ENCODE results near the gene ADRA2A. TPM values are rescaled to one million over a fixed set of nuclear protein-coding genes. Genes with fewer than 3 reads are reported as not detected.

Gene ADRA2A
- total RNA-seq, 1 experiment from 2014 or later = not detected

- Histone ChIP-seq H3F3A (ENCODE audit: insufficient read depth, low read depth) (no peaks in the 10 kb centered on the region), H3K36me3 (ENCODE audit: low read depth) (no peaks in the 10 kb centered on the region), H3K4me1 (replicated peaks; ENCODE audit: insufficient read depth) (no peaks in the 10 kb centered on the region), H3K27ac (no peak overlapping the region), H3K4me2 (no peak overlapping the region), H3K27me3 (ENCODE audit: insufficient read depth, low read depth) (no peaks in the 10 kb centered on the region; the same call in 1 of the 2 replicates), H3K4me3 (no peak overlapping the region), H3K9me2 (ENCODE audit: insufficient read depth) (no peaks in the 10 kb centered on the region; the same call in 1 of the 2 replicates), H3K9me3 (ENCODE audit: insufficient read depth, low read depth) (no peaks in the 10 kb centered on the region), H2AFZ (no peak overlapping the region), H4K20me1 (ENCODE audit: insufficient read depth) (no peaks in the 10 kb centered on the region), H3K79me2 (ENCODE audit: low read depth) (no peaks in the 10 kb centered on the region)
- no peak for DNase-seq
- no TSS peak for BruUV-seq (replicated peaks)
- CTCF ChIA-PET = no interaction called here
- POLR2A ChIA-PET (ENCODE audit: unreplicated experiment) = no interaction called here
- intact Hi-C loops (cut with micrococcal nuclease; ENCODE audit: unreplicated experiment) = no loop called here
- TF ChIP-seq EZH2 (IDR thresholded peaks at IDR 0.05; ENCODE audit: low read depth) = no peak
- no peak for TF ChIP-seq CTCF (conservative IDR thresholded peaks at IDR 0.05)
These were observed 52.5 kb downstream of the ADRA2A start for GRCh38 chr10:111129363-111129762.

GRCh38 chr10:111130471-111130870 is 53.6 kb downstream of the ADRA2A start:
- Histone ChIP-seq H3F3A (ENCODE audit: insufficient read depth, low read depth) (no peaks in the 10 kb centered on the region), H3K4me1 (replicated peaks; ENCODE audit: insufficient read depth) (no peaks in the 10 kb centered on the region), H3K27ac (no peak overlapping the region), H3K4me2 (no peak overlapping the region), H2AFZ (no peak overlapping the region), H3K36me3 (ENCODE audit: low read depth) (no peaks in the 10 kb centered on the region), H3K9me3 (ENCODE audit: insufficient read depth, low read depth) (no peaks in the 10 kb centered on the region), H4K20me1 (ENCODE audit: insufficient read depth) (no peaks in the 10 kb centered on the region), H3K9me2 (ENCODE audit: insufficient read depth) (no peaks in the 10 kb centered on the region; the same call in 1 of the 2 replicates), H3K27me3 (ENCODE audit: insufficient read depth, low read depth) (no peaks in the 10 kb centered on the region; the same call in 1 of the 2 replicates), H3K4me3 (no peak overlapping the region), H3K79me2 (ENCODE audit: low read depth) (no peaks in the 10 kb centered on the region)
- no TSS peak for BruUV-seq (replicated peaks)
- ChIA-PET POLR2A (ENCODE audit: unreplicated experiment) (no interaction called here), CTCF (no interaction called here)
- TF ChIP-seq EZH2 (IDR thresholded peaks at IDR 0.05; ENCODE audit: low read depth) = no peak
- no peak for TF ChIP-seq CTCF (conservative IDR thresholded peaks at IDR 0.05)
- no peak for DNase-seq
- intact Hi-C loops (cut with micrococcal nuclease; ENCODE audit: unreplicated experiment) = no loop called here

Other genes starting within 250 kb of the ADRA2A start
- gene PDCD4, start 205.1 kb upstream of the ADRA2A start, total RNA-seq (2021) = 92.4 and 96.4 TPM in 2 replicates
- 8.5 and 14.9 TPM in 2 replicates for gene BBIP1, start 157.8 kb upstream of the ADRA2A start, total RNA-seq (2021)
- 14.2 and 20.2 TPM in 2 replicates for gene SHOC2, start 157.4 kb upstream of the ADRA2A start, total RNA-seq (2021)

Measured in PC-9 (cell line).